RPMI8226 (cell line): ENCODE measurements around the gene DYRK1B.
"Not testable (repeated sequence)": the region's sequence is repeated elsewhere in the genome, so short reads cannot be mapped to it uniquely, and the experiment has no call there.

Experiments
- DNase-seq: peaks from one replicate; pipeline ENCODE4 v3.0.0-alpha.2; 2015

DYRK1B gene

GRCh38 chr19:39829702-39830275 lies 4.2 kb downstream of the DYRK1B start:
- no peak for DNase-seq

GRCh38 chr19:39828654-39829032 lies 5.3 kb downstream of the DYRK1B start:
- DNase-seq: no peak

DNA sequence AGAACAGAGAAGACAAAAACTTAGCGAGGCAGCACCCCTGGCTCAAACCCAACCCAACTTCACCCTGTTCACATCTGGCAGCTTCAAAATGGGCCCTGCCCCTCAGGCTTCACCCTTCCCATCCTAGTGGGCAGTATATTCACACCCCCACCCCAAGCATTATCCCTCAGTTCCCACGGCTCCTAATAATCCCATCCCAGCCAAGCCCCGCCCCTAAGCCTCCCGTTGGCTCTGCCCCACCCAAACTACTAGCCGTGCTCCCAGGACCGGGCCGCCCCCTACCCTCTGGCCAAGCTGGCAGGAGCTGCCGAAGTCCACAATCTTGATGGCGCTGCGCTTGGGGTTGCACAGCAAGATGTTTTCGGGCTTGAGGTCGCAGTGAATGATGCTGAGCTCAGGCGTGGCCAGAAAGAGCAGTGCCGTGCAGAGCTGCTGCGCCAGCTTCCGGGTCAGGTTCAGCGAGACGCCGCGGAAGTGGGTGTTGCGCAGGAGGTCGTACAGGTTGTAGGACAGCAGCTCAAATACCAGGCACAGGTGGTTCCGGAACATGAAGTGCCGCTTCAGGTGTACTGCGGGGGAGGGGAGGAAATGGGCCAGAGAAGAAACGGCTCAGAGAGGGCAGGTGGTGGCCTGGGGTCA lies 5.8 kb downstream of the DYRK1B start:
- DNase-seq: no peak

- no peak for DNase-seq
Measured at GRCh38 chr19:39827216-39827615, 6.7 kb downstream of the DYRK1B start.

DNA sequence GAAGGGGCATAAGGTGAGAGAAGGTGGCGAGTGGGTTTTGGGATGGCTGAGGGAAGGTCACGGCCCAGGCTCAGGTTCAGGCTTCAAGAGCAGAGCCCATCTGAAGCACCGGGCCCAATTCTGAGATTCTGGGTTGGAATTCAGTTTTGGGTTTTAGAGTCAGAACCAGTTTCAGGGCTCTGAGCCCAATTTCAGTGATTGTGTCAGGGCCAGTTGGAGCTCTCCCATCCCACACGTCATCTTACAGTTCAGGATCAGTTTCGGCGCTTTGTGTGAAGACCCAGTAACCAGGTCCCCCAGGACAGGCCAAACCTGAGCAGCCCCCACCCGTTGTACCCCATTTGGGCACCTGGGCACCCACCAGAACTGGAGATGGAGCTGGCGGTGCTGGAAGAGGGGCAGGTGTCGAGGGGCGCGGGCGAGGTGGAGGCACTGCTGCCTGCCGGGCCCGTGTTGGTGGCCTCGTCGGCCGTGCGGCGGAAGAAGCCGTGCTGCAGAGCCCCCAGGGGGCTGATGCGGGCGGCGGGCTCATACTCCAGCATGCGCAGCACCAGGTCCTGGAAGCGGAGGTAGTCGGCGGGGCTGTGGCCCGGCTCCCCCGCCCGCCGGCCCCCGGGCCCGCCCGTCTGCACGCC lies 7.5 kb downstream of the DYRK1B start:
- DNase-seq: no peak

GRCh38 chr19:39825531-39826076 lies 8.4 kb downstream of the DYRK1B start:
- DNase-seq: no peak

GRCh38 chr19:39825093-39825463 lies 8.9 kb downstream of the DYRK1B start:
- no peak for DNase-seq

DNA sequence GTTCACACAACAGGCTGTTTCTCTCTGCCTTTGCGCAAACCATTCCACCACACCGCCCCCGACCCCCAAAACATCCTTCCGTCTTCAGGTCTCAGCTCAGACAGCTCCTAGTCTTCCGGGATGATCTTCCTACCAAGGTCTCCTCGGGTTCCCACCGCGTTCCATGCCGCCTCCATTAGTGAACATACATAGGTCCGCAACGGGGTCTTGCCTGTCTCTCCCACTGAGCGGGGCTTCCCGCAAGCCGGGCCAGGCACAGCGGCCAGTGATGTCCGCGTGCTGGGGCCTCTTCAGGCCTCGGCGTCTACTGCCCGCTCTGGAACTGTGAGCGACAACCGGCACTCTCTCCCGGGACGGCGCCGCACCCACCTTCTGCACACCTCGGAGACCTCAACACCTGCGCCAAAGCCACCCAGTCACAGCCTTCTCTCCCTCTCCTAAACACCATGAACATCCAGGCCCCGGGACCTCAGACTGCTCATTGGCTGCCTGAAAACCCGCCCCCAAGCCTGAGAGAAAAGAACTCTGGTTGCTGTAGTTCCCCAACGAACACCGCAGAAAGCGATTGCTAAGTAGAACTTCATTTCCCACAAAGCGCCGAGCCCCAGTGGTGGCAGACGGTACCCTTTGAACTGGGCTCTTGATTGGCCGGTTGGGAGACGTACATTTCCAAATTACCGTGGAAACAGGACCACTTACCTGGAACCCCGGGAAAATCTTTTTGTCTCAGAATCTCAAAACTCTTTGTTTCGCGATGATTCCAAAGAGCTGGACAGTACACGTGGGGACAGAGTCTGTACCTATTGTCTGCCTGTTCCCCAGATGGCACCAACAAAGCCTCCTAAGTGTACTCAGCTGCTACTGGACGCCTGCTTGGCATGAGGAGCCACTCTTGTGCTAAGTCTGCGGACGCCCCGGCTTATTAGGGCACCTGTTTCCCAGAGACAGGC lies 9.5 kb downstream of the DYRK1B start:
- DNase-seq: no peak

GRCh38 chr19:39823686-39824085 lies 10.3 kb downstream of the DYRK1B start:
- no peak for DNase-seq

GRCh38 chr19:39820696-39821095 lies 13.3 kb downstream of the DYRK1B start:
- no peak for DNase-seq

GRCh38 chr19:39819786-39820185 lies 14.2 kb downstream of the DYRK1B start:
- no peak for DNase-seq

DNA sequence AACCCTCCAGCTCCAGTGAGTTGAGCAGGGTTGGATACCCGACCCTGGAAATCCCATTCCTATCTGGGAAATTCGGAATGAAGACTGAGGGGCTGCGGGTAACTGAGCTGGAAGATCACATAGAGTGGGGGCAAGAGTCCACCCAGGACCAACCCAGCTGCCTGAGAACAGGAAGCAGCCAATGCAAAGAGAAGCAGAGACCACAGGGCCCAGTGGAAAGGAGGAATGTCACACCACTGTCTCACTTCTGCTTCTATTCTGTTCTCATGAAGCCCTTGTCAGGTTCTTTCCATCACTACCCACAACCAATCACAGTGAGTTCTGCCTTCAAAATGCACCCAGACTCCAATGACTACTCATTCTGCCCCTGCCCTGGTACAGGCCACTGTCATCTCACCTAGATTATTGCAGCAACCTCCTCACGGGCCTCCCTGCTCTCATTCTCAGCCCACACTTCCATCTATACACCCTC lies 15.3 kb downstream of the DYRK1B start:
- no peak for DNase-seq

- DNase-seq: no peak
Measured at GRCh38 chr19:39817888-39818561, 15.9 kb downstream of the DYRK1B start.

DNA sequence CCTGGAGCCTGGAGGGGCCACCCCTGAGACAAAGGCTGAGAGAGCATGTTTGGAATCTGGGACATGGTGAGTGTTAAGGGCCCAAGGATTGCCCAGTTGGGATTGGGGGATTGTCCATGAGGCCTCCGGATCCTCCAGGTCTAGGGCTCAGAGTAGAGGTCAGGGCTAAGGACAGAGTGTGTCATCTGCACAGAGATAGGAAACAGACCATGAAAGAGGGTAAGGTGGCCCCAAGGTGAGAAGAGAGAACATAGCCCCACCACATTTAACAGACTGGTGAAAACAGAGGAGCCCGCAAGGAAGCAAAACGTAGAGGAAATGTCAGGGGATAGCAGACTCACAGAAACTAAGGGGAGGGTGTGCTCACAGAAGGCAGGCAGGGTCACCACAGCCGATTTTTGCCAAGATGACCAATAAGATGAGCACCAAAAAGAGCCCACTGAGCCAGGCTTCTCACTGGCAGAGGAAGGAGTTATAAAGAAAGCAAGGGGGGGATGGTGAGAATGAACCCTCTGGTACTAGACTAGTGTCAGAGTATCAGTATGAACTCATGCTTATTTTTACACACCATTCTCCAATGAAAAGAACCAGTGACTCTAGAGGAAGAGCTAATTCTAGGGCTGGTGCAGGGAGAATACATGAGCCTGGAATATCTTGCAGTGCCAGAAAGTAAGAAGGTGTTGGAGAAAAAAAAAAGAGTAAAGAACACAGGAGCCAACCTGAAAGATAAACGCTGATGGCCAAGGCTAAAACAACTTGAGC lies 17.5 kb downstream of the DYRK1B start:
- no peak for DNase-seq

GRCh38 chr19:39814595-39814994 lies 19.4 kb downstream of the DYRK1B start:
- no peak for DNase-seq

- DNase-seq: not testable (repeated sequence)
Measured at GRCh38 chr19:39814111-39814510, 19.9 kb downstream of the DYRK1B start.

- no peak for DNase-seq
Measured at GRCh38 chr19:39813264-39813993, 20.5 kb downstream of the DYRK1B start.

DNA sequence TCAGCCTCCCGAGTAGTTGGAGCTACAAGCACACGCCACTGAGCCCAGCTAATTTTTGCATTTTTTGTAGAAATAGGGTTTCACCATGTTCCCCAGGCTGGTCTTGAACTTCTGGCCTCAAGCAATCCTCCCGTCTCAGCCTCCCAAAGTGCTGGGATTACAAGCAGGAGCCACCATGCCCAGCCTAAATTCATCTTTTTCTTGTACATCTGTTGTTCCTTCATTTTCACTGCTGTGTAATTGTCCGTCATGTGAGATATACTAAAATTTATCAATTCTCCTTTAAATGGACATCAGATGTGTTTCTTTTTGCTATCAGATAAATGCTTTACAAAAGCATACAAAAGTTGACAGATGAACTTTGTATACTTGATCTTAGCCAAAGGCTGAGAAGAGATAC lies 22.9 kb downstream of the DYRK1B start:
- no peak for DNase-seq

DNA sequence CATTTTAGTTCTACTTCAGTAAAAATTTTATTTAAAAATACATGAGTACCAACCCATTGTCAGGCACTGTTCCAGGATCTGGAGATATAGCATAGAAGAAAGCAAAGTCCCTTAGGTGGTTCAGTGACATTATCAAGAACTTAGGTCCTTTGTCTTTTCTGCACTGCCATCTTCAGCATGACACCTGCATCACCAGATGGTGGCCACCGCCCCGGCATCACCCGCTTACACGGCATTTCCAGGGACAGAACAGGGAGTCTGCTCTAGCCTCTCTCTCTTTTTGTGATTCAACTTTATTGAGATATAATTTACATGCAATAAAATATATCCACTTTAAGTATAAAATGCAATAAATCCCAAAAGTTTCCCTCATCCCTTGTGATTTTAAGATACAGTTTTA lies 23.5 kb downstream of the DYRK1B start:
- DNase-seq: peak; percentile 52

DNA sequence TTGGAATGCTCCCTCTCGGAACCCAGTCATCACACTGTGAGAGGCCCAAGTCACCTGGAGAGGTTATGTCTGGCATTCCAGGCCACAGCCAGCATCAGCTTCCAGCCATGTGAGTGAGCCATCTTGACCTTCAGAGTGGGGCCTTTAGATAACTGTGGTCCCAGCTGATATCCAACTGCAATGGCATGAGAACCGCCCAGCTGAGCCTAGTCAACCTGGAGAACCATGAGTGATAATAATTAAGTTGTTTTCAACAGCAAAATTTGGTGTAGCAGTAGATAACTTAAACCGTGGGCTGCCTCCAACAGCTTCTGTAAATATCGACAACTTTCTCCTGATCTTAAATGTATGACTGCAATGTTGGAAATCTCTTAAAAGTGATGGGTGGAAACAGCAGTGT lies 24.6 kb downstream of the DYRK1B start:
- no peak for DNase-seq

GRCh38 chr19:39808688-39809087 lies 25.3 kb downstream of the DYRK1B start:
- DNase-seq: not testable (repeated sequence)
